SW 1271 (cell line): ENCODE results near the gene KRT25.
A peak's percentile ranks its signal among the peaks of the same experiment; 100 is the strongest.

Experiments
- DNase-seq, 2 experiments: peaks; one replicate each; lab custom pipeline; 2025; lab: John Stamatoyannopoulos, UW

KRT25 gene, protein sequence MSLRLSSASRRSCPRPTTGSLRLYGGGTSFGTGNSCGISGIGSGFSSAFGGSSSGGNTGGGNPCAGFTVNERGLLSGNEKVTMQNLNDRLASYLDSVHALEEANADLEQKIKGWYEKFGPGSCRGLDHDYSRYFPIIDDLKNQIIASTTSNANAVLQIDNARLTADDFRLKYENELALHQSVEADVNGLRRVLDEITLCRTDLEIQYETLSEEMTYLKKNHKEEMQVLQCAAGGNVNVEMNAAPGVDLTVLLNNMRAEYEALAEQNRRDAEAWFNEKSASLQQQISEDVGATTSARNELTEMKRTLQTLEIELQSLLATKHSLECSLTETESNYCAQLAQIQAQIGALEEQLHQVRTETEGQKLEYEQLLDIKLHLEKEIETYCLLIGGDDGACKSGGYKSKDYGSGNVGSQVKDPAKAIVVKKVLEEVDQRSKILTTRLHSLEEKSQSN

DNA sequence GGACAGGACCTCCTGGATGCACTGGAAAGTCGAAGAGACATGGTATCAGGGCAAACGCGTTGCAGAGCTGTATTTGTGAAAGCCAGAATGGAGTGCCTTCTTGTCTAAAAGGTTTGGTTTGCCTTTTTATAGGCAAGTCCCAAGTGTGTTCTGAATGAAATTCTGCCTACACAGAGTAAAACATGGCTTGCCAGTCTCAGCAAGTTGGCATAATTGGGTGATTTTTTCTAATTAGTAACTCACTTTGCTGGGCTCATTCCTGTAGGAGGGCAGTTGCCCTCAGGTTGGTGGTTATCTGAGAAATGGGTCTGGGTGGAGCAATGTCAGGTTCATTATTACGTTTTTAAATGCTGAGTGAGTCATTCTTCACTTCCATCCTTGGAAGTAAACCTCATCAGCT, at the start of gene KRT25:
TSS of gene KRT25 (minus strand) at position 101 of the 400 bp plus-strand sequence. CDS start at position 41, 60 bp downstream.
- no peak for DNase-seq

DNA sequence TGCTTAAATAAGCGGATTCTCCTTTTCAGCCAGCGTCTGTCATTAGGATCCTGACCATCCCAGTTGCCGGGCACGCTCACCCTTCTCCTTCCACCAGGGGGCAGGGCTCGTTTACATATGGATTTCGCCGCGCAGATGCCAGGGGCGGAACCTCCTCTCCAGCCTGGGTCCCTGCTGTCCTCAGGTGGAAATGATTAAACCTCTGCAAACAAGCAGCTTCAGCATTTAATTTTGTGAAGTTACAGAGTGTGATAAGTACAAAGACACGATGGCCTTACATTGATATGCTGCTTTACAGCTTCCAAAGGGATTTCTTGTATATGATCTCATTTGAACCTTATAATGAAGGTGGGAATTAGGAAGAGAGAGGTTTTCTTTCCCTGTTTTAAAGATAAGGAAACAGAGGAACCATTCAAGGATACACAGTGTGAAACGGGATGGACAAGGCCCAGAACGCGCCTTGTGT, 48.5 kb upstream of the KRT25 start:
- DNase-seq, result peak in 1 of 2 experiments; percentile 71

DNA sequence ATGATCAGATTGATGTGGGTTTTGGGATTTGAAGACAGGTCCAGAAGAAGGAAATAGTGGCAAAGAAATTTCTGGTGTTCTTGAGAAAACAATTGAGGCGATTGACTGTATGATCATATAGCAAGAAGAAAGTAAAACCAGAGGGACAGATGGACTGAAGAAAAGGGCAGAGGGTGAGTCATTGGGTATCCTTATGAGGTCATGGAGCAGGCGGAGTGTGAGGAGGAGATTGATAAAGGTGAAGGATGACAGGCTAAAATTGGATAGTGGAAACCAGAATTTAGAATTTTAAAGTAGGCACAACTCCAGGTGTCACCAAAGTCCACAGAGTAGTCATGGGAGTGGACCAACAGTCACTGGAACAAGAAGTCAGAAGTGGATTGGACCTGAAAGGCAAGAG, 46.0 kb upstream of the KRT25 start:
- DNase-seq, result no peak

DNA sequence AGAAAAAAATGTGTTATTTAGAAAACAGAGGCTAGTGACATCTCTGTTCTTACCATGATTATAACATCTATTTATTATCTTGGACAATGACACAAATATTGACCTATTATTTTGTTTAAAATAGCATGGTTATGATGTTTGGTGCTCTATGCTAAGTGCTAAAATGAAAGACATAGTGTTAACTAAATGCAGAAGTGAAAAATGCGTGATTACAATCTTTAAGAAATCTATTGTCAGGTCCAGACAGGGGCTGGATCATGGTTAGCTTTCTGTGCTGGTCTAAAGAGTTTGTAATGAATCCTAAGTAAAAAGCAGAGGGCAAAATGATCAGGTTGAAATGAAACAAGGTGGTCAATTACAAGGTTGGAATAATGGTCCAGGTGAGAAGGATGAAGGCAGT, 45.2 kb upstream of the KRT25 start:
- no peak for DNase-seq

DNA sequence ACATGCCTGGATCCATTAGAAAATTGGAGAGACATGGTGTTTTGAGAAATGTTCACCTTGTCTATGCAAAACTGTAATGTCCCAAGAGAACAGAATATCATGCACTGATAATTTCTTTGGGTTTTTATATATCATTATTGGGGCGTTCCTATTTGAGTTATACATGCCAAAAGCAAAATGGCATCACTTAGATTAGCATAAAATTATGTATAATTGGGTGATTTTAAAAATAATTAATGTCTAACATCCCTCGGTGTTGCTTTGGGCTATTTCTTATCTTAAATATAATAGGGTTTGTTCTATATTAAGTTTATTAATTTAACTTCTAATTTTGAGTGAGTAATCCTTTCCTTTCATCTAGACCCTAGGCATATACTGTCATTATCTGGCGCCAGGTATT, 44.7 kb upstream of the KRT25 start, which contains the start of gene KRT28:
TSS of gene KRT28 (minus strand) at position 101 of the 400 bp plus-strand sequence. CDS start at position 35, 66 bp downstream.
- no peak for DNase-seq

DNA sequence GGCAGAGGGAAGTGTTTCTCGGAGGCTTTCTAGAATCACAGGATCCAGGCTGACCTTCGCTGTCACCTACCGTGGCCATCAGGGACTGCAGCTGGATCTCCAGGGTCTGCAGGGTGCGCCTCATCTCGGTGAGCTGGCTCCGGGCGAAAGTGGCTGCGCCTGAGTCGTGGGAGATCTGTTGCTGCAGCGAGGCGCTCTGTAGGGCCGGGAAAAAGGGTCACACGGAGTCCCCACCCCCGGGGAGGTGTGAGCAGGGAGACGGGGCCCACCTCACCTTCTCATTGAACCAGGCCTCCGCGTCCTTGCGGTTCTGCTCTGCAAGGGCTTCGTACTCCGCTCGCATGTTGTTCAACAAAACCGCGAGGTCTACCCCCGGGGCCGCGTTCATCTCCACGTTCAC, 41.7 kb upstream of the KRT25 start:
- no peak for DNase-seq

DNA sequence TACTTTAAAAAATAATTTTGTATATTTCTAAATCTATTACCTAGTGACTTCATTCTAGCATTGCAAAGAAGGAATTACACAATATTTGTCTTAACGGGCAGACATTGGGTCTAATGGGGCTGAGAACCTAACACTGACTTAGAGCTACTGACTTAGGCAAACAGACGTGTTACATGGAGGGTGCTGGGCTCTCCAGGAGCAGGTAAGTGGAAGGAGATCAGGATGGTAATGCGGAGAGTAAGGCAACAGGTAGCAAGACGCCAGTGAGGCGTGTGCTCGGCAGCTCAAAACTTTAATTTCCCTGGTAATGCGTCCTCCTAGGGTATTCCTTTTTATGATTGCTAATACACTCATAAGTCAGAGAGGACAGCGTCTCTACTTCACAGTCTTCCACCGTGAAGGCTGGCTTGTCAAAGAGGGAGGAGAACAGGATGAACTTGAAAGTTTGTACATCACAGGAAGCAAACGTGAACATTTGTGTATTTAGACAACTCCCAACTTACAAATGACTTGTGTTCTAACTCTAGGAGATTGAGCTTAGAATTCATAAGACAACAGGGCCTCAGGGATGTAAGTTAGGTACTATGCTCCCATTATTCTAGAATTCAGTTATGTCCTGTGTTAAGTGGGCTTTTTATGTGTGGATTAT, 40.0 kb upstream of the KRT25 start:
- no peak for DNase-seq

DNA sequence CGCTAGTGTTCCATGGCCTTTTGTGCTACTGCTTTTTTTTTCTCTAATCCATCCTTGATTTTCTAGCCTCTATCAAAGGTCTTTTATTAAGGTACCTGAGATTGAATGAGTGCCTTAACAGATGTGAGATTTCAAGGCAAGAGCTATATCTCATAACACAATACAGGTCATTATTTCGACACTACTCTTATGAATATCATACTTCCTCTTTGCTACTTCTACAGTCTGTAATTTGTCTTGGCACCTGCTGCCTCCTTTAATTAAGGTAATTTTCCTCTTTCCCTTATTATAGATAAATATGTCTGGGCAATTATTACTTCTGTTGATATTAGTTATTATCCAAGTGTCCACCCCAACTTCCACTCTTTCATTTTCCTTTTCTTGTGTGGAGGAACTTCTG, 39.3 kb upstream of the KRT25 start:
- DNase-seq, result no peak

DNA sequence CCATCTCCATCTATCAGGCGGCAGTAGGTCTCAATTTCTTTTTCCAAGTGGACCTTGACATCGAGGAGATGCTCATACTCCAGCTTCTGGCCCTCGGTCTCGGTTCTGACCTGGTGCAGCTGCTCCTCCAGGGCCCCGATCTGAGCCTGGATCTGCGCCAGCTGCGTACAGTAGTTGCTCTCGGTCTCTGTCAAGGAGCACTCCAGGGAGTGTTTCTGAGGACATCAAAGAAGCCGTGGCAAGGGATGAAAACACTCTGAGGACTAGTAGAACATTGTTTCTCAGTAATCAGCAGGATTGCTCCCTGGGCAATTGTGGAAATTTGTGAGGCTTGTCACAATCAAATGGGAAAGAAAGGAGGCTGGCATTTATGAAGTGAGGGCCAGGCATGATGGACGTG, 38.7 kb upstream of the KRT25 start:
- no peak for DNase-seq

DNA sequence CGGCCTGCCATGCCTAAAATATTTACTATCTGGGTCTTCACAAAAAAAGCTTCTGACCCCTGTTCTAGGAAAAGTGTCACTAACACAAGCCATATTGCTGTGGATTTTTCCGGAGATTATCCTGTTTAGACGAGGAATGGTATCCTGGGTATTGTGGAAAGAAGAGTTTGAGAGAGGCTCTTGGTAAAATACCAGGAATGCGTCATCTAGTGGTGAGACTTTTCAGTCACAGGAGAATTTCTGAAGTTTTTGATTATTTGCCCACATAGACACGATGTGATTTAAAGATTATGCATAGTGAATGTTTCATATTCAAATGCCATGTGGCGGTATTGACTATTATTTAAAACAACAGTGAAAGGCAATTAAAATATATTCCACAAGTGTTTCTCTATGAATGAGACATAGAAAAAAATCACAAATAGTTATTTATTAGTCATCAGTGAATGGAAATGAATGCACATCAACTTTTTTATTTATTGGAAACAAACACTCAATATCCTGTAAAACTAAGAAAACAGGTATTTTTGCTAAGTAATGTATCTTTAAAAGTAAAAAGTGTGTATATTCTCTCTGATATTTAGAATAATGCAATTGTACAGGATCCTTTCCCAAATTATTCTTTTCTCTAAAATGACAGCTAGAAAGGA, 36.8 kb upstream of the KRT25 start:
- DNase-seq, result peak in 1 of 2 experiments; percentile 32

DNA sequence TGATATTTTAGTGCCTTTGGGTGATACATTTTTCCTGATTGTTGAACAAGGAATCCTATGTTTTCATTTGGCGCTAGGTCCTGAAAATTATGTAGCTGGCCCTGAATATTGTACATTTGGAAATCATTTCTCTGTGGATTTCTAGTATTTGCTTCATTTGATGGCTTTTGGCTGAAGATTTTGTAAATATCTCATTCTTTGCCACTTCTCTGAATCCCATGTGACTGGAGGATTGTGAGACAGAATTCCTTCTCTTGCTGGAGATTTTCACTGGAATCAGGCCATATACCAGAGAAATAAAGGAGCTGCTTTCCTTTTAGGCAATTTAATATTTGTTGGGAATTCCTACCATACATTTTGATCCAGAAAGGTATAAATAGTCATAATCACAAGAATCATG, 36.0 kb upstream of the KRT25 start:
- DNase-seq, result no peak

DNA sequence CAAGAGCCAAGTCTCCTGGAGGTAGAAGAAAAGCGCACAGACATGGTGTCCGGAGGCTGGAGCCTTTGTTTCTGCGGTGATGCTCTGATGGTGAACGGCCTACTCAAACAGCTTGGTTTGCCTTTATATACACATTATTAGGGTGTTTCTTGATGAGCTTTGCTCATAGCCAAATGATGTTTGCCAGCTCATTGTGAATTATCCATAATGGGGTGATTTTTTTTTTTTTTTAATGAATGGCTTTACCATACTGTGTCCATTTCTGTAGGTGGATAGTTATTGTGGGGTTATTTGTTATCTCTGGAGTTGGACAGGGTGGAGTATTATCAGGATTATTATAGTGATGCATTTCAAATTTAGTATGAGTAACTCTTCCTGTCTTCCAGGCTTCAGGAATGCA, 27.3 kb upstream of the KRT25 start, which contains the start of gene KRT27:
TSS of gene KRT27 (minus strand) at position 101 of the 400 bp plus-strand sequence. CDS start at position 44, 57 bp downstream.
- DNase-seq, result no peak

DNA sequence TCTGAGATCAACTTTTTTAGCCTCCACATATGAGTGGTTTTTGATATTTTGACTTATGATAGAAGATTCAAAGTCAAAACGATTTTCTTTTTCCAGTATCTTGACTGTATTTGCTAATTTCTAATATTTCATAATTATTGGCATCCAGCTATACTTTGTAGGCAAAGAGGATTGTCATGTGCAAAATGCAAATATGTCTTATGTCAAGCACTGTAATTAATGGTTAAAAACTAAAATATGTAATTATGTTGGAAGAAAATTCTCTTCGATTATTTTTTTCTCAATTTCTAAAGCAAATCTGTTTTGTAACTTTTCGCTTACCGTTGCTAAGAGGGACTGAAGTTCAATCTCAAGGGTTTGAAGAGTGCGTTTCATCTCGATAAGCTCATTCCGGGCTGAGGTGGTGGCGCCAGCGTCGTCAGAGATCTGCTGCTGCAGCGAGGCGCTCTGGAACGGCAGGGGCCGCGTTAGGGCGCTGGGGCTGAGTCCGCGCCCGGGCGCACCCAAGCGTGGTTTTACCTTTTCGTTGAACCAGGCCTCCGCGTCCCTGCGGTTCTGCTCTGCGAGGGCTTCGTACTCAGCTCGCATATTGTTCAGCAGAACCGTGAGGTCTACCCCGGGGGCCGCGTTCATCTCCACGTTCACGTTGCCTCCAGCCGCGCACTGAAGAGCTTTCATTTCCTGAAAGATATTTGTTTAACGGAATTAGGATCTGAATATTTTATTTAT, 24.2 kb upstream of the KRT25 start:
- DNase-seq, result no peak

DNA sequence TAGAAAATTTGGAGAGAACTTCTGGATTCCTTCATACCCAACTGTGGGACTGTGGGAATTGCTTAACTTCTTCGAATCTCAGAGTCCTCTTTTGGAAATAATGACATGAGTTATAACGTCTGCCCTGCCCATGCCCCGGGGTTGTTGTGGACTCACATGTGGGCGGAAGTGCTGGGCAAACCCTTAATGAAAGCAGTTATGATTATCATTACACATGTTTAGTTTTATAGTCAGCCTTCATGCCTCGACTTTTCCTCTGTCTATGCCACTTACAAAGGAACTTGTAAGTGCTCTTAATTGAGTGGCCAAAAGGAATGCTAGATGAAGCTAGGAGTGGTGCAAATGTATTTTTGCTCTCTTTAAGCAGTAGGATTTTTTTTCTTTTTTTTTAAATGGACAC, 23.3 kb upstream of the KRT25 start:
- no peak for DNase-seq

DNA sequence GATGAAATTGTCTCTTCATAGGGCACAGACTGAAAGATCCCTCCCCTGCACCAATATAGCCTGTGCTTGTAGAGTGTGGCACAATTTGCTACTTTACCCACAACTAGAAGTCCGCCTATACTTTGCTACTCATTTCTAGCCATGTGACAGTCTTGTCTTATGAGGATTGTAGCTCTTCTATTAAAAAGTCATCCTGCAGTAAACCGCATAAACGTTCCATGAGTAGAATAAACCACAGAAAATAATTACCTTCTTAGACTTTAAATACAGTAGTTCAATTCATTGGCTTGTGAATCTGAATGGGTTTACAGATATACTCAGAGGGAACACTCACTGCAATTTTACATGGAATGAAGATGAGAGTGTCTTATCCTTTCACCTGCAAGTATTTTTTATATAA, 22.8 kb upstream of the KRT25 start:
- no peak for DNase-seq

DNA sequence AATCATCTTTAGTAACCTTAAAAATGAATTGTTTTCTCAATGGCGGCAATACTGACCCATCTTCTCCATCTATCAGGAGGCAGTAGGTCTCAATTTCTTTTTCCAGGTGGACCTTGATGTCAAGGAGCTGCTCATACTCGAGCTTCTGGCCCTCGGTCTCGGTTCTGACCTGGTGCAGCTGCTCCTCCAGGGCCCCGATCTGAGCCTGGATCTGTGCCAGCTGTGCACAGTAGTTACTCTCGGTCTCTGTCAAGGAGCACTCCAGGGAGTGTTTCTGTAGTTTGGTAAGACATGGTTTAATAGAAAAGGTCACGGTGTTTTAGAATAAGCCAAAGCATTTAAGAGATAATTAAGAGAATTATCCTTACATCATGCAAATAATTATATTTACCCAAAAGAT, 22.3 kb upstream of the KRT25 start:
- no peak for DNase-seq

DNA sequence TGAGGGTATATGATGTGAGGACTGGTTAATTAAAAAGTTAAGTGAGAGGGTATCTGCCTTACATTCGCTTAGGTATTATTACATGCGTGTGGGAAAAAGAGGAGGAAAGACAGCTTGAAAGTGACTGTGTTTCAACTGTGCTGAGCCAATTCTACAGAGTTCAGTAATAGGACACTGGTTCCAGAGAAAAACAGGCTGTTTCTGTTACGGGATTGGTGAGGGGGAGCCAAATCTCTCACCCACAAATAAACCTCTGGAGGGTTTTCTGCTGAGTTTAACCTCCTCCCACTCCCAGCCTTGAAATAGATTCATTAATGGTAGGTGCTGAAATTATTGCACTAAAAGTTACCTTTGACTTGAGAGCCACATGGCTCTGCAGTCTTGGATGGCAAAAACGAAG, 20.8 kb upstream of the KRT25 start:
- DNase-seq, result no peak

DNA sequence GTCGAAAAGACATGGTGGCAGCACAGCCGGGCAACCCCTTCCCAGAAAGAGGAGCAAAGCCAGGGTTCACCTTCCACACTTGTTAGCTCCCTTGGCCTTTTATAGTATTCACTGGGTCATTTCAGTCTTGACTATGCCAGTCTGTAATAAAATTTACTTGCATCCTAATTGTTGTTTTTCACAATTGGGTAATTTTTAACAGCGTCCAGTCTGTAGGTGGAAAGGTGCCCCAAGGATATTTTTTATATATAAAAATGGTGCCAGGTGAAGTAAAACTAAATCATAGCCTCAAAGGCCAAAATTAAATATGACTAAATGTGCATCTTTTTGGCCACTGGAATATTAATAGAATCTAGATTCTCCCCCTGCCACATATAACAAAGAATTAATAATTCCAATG, 17.0 kb upstream of the KRT25 start, which contains the start of gene KRT26:
TSS of gene KRT26 (minus strand) at position 101 of the 400 bp plus-strand sequence. CDS start at position 13, 88 bp downstream.
- no peak for DNase-seq

DNA sequence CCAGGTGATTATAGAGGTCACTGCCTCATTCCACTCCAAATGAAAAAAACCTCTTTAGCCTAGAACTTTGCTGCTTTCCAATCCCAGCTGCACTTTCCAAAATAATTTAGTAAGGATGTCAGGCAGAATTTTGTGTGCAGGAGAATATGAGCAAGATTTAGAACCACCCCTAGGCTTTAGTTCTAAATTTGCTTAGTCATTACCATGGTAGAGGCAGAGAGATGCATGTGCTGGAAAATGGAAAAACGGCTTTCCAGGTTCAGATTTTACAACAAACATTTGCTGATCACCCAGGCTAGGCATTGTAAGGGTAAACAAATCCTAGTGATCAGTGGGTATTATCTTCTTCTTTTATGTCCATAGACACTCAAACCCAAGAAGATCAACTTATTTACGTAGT, 10.5 kb upstream of the KRT25 start:
- DNase-seq, result no peak

DNA sequence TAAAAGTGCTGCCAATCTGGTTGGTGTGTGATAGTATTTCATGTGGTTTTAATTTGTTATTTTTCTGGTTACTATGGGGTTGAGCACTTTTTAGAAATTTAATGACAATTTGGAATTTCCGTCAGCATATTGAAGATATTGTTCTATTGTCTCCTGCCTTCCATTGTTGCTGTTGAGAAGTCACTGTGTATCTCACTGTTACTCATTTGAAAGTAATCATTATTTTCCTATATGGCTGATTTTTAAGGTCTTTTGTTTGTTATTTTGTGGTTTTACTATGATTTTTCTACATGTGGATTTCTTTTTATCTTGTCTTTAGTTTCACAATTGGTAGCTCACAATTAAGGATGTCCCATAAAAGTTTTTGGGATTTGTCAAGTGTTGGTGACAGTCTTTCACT, 8.6 kb upstream of the KRT25 start:
- DNase-seq, result no peak

DNA sequence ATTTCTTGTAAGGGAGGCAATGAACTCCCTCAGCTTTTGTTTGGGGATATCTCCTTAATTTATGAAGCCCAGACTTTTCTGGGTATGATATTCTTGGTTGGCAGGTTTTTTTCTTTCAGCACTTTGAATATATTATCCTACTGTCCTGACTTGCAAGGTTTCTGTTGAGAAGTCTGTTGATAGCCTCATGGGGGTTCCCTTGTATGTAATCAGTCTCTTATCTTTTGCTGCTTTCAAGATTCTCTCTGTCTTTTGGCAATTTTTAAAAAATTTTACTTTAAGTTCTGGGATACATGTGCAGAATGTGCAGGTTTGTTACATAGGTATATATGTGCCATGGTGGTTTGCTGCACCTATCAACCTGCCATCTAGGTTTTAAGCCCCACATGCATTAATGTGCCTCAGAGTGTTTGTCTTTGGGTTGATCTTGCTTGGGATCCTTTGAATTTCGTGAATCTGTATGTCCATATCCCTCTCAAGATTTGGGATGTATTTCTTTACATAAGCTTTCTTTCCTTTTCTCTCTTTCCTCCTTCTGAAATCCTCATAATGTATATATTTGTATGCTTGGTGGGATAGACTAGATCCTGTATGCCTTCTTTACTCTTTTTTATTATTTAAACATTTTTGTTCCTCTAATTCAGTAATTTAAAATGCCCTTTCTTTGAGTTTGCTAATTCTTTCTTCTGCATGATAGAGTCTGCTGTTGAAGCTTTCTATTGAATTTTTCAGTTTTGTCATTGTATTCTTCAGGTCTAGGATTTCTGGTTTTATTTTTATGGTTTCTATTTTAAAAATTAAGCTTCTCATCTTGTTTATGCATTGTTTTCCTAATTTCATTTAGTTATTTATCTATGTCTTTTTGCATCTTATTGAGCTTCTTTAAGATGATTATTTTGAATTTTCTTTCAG, 5.2 kb upstream of the KRT25 start:
- DNase-seq, result no peak
